HFFc6 (cell line): ENCODE data around the gene PSENEN. TPM values are rescaled to one million over a fixed set of nuclear protein-coding genes. Genes with fewer than 3 reads are reported as not detected.

Experiments
- DNase-seq: peaks from one replicate; pipeline ENCODE4 v3.0.0-alpha.2; 2018
- H3K27ac Mint-ChIP-seq: 2 replicates; pipeline ENCODE4 v1.8.0; 2020; ENCODE audit warnings: mild to moderate bottlenecking, mixed read lengths
- H3K27me3 Mint-ChIP-seq: 2 replicates; pipeline ENCODE4 v1.8.0; 2021; ENCODE audit warnings: mild to moderate bottlenecking, moderate library complexity, mixed read lengths; ENCODE audit not compliant: insufficient read depth
- H3K36me3 Mint-ChIP-seq: 2 replicates; pipeline ENCODE4 v1.8.0; 2021; ENCODE audit warnings: low read depth, mixed read lengths
- H3K4me1 Mint-ChIP-seq: 2 replicates; pipeline ENCODE4 v1.8.0; 2020; ENCODE audit warnings: low read depth, mixed read lengths
- H3K4me3 Mint-ChIP-seq: 2 replicates; pipeline ENCODE4 v1.8.0; 2020; ENCODE audit warnings: mild to moderate bottlenecking, moderate library complexity, mixed read lengths
- H3K9me3 Mint-ChIP-seq: 2 replicates; pipeline ENCODE4 v1.8.0; 2020; ENCODE audit warnings: mild to moderate bottlenecking, mixed read lengths
- total RNA-seq, 6 experiments: library from RNA; stranded (reverse); fragmentation: NEBNext Ultra II Directional; extraction: Animal tissue kit (Norgen Biotek cat#: 25700); gene quantifications; 2 replicates in 1 of 6; 3 replicates in 5 of 6; pipeline ENCODE4 v1.2.3, GENCODE V29; 2021
- TF ChIP-seq, protein P1 (sequence below): fragments of 200-600 bp; sonication (generic); IDR thresholded peaks from 2 replicates; pipeline ENCODE4 v1.5.0; 2021; ENCODE audit warnings: antibody characterized with exemption, mild to moderate bottlenecking

The PSENEN gene
- total RNA-seq, 6 experiments from 2014 or later = 68.2 to 86.6 (median 74.9) TPM

- no peak for DNase-seq
- Mint-ChIP-seq H3K27ac (no peak overlapping the region), H3K36me3 (peaks cover 6% of the 10 kb centered on the region), H3K4me3 (peak overlapping the region; percentile 88; the same call in 1 of the 2 replicates), H3K27me3 (no peaks in the 10 kb centered on the region), H3K4me1 (peaks cover 22% of the 10 kb centered on the region), H3K9me3 (no peaks in the 10 kb centered on the region)
- TF ChIP-seq, protein P1, sequence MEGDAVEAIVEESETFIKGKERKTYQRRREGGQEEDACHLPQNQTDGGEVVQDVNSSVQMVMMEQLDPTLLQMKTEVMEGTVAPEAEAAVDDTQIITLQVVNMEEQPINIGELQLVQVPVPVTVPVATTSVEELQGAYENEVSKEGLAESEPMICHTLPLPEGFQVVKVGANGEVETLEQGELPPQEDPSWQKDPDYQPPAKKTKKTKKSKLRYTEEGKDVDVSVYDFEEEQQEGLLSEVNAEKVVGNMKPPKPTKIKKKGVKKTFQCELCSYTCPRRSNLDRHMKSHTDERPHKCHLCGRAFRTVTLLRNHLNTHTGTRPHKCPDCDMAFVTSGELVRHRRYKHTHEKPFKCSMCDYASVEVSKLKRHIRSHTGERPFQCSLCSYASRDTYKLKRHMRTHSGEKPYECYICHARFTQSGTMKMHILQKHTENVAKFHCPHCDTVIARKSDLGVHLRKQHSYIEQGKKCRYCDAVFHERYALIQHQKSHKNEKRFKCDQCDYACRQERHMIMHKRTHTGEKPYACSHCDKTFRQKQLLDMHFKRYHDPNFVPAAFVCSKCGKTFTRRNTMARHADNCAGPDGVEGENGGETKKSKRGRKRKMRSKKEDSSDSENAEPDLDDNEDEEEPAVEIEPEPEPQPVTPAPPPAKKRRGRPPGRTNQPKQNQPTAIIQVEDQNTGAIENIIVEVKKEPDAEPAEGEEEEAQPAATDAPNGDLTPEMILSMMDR = no peak
These were observed 31.8 kb downstream of the PSENEN start for GRCh38 chr19:35777086-35777841.

DNA sequence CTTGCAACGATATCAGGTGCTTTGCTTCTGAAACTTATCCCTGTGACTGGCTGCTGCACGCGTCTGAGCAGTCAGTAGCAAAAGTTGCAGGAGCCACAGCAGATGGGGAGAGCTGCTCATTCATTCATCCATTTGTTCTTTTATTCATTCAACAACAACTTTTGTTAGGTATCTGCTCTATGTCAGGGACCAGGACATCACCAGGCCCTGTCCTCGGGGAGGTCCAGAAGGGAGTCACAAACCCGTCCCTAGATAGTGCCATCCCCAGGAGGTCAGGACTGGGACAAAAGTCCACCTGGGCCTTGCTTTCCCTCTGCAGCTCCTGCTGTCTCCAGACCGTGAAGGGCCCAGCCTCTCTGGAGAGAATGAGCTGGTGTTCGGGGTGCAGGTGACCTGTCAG lies 32.5 kb downstream of the PSENEN start:
- Mint-ChIP-seq H3K27ac (no peak overlapping the region), H3K9me3 (no peaks in the 10 kb centered on the region), H3K36me3 (peaks cover 6% of the 10 kb centered on the region), H3K4me1 (peaks cover 22% of the 10 kb centered on the region), H3K27me3 (no peaks in the 10 kb centered on the region), H3K4me3 (no peak overlapping the region)
- TF ChIP-seq, protein P1 = no peak
- DNase-seq = no peak

DNA sequence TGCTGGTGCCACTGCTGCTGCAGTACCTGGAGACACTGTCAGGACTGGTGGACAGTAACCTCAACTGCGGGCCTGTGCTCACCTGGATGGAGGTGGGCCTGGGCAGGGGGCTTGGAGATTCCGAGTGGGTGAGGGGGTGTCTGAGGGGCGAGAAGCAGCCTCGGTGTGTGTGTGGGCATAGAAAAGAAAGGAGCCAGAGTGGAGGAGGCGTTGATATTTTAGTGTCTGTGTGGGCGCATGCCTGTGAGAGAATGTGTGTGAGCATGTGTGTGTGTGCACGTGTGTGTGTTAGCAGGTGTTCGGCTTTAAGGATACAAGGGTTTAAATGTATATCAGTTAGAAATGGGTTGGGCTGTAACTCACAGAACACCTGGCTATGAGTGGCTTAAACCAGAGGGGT lies 33.6 kb downstream of the PSENEN start:
- H3K4me3 Mint-ChIP-seq = no peak overlapping the region
- no peak for DNase-seq
- TF ChIP-seq, protein P1 = no peak
- no peak overlapping the region for H3K27ac Mint-ChIP-seq
- peaks cover 6% of the 10 kb centered on the region for H3K36me3 Mint-ChIP-seq
- H3K4me1 Mint-ChIP-seq = peaks cover 22% of the 10 kb centered on the region
- no peaks in the 10 kb centered on the region for H3K9me3 Mint-ChIP-seq
- no peaks in the 10 kb centered on the region; the same call in 1 of the 2 replicates for H3K27me3 Mint-ChIP-seq

DNA sequence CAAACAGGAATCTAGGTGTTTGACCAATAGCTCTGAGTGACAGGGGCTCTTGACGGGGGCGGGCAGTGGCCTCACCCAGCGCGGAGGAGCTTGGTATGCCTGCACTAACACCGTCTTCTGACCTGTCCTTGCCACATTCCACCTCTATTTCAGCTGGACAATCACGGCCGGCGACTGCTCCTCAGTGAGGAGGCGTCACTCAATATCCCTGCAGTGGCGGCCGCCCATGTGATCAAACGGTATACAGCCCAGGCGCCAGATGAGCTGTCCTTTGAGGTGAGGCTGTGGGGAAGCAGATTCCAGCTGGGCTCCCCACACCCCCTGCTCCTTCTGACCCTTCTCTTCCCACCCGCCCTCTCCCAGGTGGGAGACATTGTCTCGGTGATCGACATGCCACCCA lies 34.6 kb downstream of the PSENEN start:
- H3K36me3 Mint-ChIP-seq = peaks cover 6% of the 10 kb centered on the region
- H3K4me3 Mint-ChIP-seq = no peak overlapping the region
- TF ChIP-seq, protein P1 = no peak
- no peak overlapping the region for H3K27ac Mint-ChIP-seq
- H3K9me3 Mint-ChIP-seq = no peaks in the 10 kb centered on the region
- DNase-seq = no peak
- no peaks in the 10 kb centered on the region; the same call in 1 of the 2 replicates for H3K27me3 Mint-ChIP-seq
- peaks cover 11% of the 10 kb centered on the region for H3K4me1 Mint-ChIP-seq

- TF ChIP-seq, protein P1 = no peak
- no peaks in the 10 kb centered on the region; the same call in 1 of the 2 replicates for H3K27me3 Mint-ChIP-seq
- H3K36me3 Mint-ChIP-seq = peaks cover 6% of the 10 kb centered on the region
- DNase-seq = no peak
- H3K27ac Mint-ChIP-seq = no peak overlapping the region
- H3K9me3 Mint-ChIP-seq = no peaks in the 10 kb centered on the region
- H3K4me1 Mint-ChIP-seq = peaks cover 10% of the 10 kb centered on the region
- H3K4me3 Mint-ChIP-seq = no peak overlapping the region
These were observed 35.3 kb downstream of the PSENEN start for GRCh38 chr19:35780717-35781116.
